Activated naive CD4-positive, alpha-beta T cell treated with anti-CD3 and anti-CD28 coated beads, Interleukin-2, amount 10 ng/mL, durations not matched to agents 7 days and 5 days (primary cell): ENCODE results near the gene CDH4.

Source experiments
- CTCF ChIA-PET: fragments of 350-600 bp; sonication (Branson Sonifier 250); formaldehyde crosslinking; loops from one replicate; lab custom pipeline; 2021; ENCODE audit warnings: antibody characterized with exemption; lab: Charles Lee
- DNase-seq: peaks from one replicate; pipeline ENCODE4 v3.0.0-alpha.2; 2020
- H3K27ac Mint-ChIP-seq: one replicate; pipeline ENCODE4 v1.8.0; 2021; ENCODE audit warnings: mild to moderate bottlenecking, moderate library complexity, mixed read lengths
- H3K27me3 Mint-ChIP-seq: one replicate; pipeline ENCODE4 v1.8.0; 2021; ENCODE audit warnings: mild to moderate bottlenecking, mixed read lengths
- H3K36me3 Mint-ChIP-seq: one replicate; pipeline ENCODE4 v1.8.0; 2021; ENCODE audit warnings: mixed read lengths
- H3K4me1 Mint-ChIP-seq: one replicate; pipeline ENCODE4 v1.8.0; 2021; ENCODE audit warnings: mixed read lengths
- H3K4me3 Mint-ChIP-seq: one replicate; pipeline ENCODE4 v1.8.0; 2021; ENCODE audit warnings: mild to moderate bottlenecking, moderate library complexity, mixed read lengths
- H3K9me3 Mint-ChIP-seq: one replicate; pipeline ENCODE4 v1.8.0; 2021; ENCODE audit warnings: mixed read lengths

The CDH4 gene

DNA sequence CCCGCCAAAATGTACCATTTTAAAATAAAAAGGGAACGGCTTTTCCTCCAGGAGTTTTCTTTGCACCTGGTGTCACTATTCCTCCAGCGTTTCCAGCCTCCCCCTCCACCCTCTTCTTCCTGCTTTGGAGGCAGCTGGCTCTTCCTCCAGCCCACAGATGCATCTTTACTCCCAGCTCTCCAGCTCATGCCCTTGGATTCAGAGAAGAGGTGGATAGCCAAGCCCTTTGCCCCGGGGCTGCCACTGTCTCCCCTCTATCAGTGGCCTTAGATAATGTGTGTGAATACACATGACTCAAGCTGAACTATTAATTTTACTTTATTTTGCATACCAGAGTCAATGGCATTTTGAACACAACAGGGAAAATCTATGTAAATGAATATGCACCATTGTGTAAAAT is 15.3 kb upstream of the CDH4 start:
- peaks cover 3% of the 10 kb centered on the region for H3K27me3 Mint-ChIP-seq
- peaks cover 7% of the 10 kb centered on the region for H3K9me3 Mint-ChIP-seq
- H3K27ac Mint-ChIP-seq = no peak overlapping the region
- no peaks in the 10 kb centered on the region for H3K4me1 Mint-ChIP-seq
- H3K36me3 Mint-ChIP-seq = no peaks in the 10 kb centered on the region
- CTCF ChIA-PET = no interaction called here
- DNase-seq = no peak
- H3K4me3 Mint-ChIP-seq = no peak overlapping the region

DNA sequence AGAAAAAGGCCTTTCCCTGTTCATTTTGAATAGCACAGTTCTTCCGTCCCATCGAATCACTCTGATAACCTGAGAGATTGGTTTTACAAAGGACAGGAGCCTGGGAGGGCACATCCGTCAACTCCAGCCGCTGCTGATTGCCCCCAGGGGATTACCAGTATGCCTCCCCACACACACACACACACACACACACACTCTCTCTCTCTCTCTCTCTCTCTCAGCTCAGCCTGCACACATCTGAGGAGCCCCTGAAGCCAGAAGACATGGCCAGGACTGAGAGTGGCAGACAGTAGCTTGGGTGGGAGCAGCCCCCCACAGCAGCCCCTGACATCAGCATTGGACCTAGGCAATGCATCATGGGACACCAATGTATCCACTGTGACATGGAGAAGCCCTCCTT is 13.2 kb upstream of the CDH4 start:
- Mint-ChIP-seq H3K9me3 (peaks cover 7% of the 10 kb centered on the region), H3K27me3 (no peaks in the 10 kb centered on the region), H3K27ac (no peak overlapping the region), H3K36me3 (no peaks in the 10 kb centered on the region), H3K4me3 (no peak overlapping the region), H3K4me1 (no peaks in the 10 kb centered on the region)
- CTCF ChIA-PET = no interaction called here
- DNase-seq = no peak

DNA sequence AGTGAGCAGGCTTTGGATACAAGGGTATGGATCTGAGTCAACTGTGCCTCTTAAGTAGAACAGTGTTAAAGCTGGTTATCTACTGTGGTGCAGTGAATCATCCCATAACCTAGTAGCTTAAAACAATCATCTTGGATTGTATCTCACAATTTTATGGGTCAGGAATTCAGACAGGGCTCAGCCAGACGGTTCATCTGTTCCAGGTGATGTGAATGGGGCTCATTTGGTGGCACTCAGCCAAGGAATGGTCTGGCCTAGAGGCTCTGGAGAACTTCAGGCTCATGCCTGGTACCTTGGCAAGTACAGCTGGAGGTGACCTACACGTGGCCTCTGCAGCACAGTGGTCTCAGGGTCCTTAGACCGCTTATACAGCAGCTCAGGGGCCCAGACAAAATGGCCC is 11.2 kb upstream of the CDH4 start:
- CTCF ChIA-PET = interaction anchor here (1.2 kb wide), 1 partner anchor 12 kb away, joined by 4 read pairs; no protein-coding TSS in a partner anchor
- no peaks in the 10 kb centered on the region for H3K36me3 Mint-ChIP-seq

DNA sequence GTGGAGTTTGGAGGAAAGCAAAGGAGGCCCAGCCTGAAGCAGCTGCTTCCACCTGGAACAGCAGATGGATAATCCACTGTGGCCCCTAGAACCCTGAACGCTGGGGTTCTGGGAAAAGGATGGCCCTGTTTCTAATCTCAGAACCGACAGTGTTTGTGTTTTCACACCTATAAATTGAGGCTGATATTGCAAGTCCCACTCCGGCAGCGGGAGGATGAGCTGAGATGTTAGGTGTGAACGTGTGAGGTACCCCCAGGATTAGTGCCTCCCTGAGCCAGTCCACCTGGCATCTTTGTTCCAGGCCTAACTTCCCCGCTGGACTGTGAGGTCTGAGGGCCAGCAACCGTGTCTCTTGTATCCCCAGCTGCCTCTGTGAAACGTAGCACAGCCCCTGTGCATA is 7.8 kb upstream of the CDH4 start:
- Mint-ChIP-seq H3K27ac (no peak overlapping the region), H3K36me3 (no peaks in the 10 kb centered on the region), H3K4me1 (no peaks in the 10 kb centered on the region), H3K4me3 (no peak overlapping the region), H3K27me3 (peaks cover 8% of the 10 kb centered on the region), H3K9me3 (peaks cover 6% of the 10 kb centered on the region)
- no peak for DNase-seq
- CTCF ChIA-PET = no interaction called here

More for the DNA sequence above, 11.2 kb upstream of the CDH4 start:
- Mint-ChIP-seq H3K27me3 (no peaks in the 10 kb centered on the region), H3K4me3 (no peak overlapping the region), H3K9me3 (peaks cover 7% of the 10 kb centered on the region), H3K4me1 (no peaks in the 10 kb centered on the region), H3K27ac (no peak overlapping the region)
- no peak for DNase-seq

DNA sequence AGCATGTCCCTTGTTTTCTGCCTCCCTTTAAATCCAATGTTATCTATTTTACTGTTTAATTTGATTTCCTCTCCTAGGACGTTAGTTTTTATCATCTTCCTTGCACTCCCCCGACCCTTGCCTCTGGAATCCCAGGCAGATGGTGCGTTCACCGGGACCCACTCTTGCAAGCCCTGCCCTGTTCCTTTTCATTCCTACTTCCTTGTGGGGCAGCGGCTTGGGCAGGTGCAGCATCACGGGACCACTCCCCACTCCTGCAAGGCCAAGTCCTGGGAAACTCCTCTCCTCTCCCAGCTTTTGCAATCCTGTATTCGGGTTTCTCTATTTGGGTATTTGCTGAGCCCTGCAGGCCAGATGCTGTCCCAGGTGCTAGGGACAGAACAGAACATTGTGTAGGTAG is 5.8 kb upstream of the CDH4 start:
- no peak overlapping the region for H3K4me3 Mint-ChIP-seq
- no peaks in the 10 kb centered on the region for H3K9me3 Mint-ChIP-seq
- CTCF ChIA-PET = no interaction called here
- H3K27me3 Mint-ChIP-seq = peaks cover 29% of the 10 kb centered on the region
- H3K4me1 Mint-ChIP-seq = no peaks in the 10 kb centered on the region
- H3K27ac Mint-ChIP-seq = no peak overlapping the region
- no peaks in the 10 kb centered on the region for H3K36me3 Mint-ChIP-seq
- DNase-seq = no peak

DNA sequence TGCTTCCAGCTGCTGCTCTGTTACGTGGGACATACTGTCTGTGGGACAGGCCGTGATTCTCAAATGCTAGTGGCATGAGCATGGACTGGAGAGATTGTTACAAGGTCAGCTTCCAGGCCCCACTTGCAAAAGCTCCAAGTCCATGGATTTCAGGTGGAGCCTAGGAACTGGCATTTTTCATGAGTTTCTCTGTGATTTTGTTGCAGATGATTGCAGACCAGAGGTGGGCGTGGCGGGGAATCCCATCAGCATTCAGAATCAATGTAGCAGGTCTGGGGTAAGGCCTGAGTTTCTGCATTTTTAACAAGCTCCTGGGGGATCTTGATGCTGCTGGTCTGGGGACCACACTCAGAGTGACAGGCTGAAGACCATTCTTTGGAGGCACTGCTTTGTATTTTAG is 2.4 kb upstream of the CDH4 start:
- CTCF ChIA-PET = no interaction called here
- no peak overlapping the region for H3K27ac Mint-ChIP-seq
- no peaks in the 10 kb centered on the region for H3K9me3 Mint-ChIP-seq
- DNase-seq = no peak
- no peak overlapping the region for H3K4me3 Mint-ChIP-seq
- H3K4me1 Mint-ChIP-seq = peaks cover 2% of the 10 kb centered on the region
- H3K36me3 Mint-ChIP-seq = no peaks in the 10 kb centered on the region
- peaks cover 50% of the 10 kb centered on the region for H3K27me3 Mint-ChIP-seq

DNA sequence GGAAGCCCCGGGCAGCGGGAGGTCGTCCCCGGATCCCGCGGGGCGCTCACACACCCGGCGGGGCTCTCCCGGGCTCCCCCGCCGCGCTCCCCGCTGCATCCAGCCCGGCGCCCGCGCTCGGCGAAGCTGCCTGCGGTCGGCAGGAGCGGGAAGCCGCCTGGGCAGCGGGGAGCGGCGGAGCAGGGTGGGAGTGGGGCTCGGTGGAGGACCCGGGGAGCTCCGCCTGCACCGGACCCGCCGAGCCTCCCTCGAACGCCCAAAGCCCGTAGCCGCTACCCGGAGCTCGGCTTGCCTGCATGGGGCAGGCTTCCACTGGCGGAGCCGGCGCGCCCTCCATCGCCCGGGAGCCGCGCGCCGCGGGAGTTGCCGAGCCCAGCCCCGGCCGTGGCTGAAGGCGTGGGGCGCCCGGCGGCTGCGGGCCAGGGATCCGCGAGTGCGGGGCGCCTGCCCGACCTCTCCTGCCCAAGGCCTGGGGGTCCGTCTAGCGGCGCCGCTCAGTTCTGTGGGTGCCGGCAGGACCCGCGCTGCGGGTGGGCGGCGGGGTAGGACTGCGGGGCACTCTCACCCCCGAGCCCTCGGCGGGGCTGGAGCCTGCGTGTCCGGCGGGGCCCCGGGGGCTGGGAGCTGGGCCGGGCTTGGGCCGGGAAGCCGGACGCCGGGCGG is 671 bp downstream of the CDH4 start:
- Mint-ChIP-seq H3K4me3 (no peak overlapping the region), H3K36me3 (no peaks in the 10 kb centered on the region), H3K27ac (no peak overlapping the region), H3K27me3 (peaks cover 57% of the 10 kb centered on the region), H3K4me1 (peaks cover 2% of the 10 kb centered on the region), H3K9me3 (no peaks in the 10 kb centered on the region)
- CTCF ChIA-PET = no interaction called here
- no peak for DNase-seq

DNA sequence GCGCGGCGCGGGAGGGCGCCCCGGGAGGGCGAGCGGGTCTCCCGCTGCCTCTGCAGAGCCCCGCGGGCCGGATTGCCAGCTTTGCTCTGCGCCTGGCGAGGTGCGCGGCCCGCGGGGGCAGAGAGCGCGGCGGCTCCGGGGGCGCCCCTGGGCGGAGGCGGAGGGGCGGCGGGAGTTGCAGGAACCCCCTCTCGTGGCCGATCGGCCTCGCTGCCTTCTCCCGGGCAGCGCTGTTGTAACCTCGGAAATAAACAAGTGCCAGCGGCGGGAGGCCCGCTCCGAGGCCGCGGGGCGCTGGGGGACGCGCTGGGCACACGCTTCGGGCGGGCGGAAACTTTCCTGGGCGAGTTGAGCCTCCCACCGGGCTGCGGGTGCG is 1.2 kb downstream of the CDH4 start:
- H3K27ac Mint-ChIP-seq = no peak overlapping the region
- H3K4me3 Mint-ChIP-seq = no peak overlapping the region
- CTCF ChIA-PET = interaction anchor here (0.7 kb wide), 1 partner anchor 938 kb away, joined by 3 read pairs; no protein-coding TSS in a partner anchor
- H3K27me3 Mint-ChIP-seq = peaks cover 53% of the 10 kb centered on the region
- H3K4me1 Mint-ChIP-seq = peaks cover 2% of the 10 kb centered on the region
- H3K9me3 Mint-ChIP-seq = no peaks in the 10 kb centered on the region
- no peaks in the 10 kb centered on the region for H3K36me3 Mint-ChIP-seq
- no peak for DNase-seq

DNA sequence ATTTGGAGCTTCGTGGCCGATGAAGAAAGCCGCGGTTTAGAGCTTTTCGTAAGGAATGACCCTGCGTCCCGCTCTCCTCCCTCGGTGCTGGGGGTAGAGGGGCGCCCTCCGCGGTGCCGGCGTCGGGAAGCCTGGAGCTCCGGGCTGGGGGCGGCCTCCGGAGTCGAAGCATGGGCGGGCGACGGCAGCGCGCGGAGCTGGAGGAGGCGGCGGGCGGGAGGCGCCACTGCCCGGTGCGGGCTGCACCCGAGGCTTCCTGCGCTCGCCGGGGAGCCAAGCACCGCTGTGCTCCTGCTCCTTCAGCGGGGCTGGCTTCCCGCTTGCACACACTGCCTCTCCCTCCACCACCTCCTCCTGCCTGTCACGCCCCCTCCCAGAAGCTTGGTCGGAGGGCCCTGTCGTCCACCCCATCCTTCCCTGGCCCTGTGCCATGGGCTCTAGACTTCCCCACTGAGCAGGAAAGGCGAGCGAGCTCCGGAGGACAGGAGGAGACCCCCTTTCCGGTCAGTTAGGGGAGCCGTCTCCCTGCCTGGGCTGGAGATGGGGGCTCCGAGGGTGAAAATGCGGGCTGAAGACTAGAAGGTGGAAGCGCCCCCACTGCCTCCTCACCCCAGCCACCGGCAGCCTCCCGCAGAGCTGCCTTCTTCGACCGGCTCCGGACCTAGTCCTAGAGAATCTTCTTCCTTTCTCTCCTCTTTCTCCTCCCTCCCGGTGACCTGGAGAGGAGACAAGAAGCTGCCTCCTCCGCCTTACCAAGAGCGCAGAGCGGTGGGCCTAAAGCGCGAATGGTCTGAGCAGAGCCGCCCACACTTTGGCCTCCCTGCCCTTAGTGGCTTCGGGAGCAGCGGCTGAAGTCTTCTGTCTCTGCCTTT is 1.8 kb downstream of the CDH4 start:
- Mint-ChIP-seq H3K27ac (peak overlapping the region; percentile 24), H3K9me3 (peaks cover 3% of the 10 kb centered on the region), H3K36me3 (no peaks in the 10 kb centered on the region), H3K27me3 (peaks cover 53% of the 10 kb centered on the region), H3K4me3 (no peak overlapping the region), H3K4me1 (peaks cover 2% of the 10 kb centered on the region)
- DNase-seq = no peak
- CTCF ChIA-PET = interaction anchor here (0.7 kb wide), 1 partner anchor 937 kb away, joined by 3 read pairs; no protein-coding TSS in a partner anchor

DNA sequence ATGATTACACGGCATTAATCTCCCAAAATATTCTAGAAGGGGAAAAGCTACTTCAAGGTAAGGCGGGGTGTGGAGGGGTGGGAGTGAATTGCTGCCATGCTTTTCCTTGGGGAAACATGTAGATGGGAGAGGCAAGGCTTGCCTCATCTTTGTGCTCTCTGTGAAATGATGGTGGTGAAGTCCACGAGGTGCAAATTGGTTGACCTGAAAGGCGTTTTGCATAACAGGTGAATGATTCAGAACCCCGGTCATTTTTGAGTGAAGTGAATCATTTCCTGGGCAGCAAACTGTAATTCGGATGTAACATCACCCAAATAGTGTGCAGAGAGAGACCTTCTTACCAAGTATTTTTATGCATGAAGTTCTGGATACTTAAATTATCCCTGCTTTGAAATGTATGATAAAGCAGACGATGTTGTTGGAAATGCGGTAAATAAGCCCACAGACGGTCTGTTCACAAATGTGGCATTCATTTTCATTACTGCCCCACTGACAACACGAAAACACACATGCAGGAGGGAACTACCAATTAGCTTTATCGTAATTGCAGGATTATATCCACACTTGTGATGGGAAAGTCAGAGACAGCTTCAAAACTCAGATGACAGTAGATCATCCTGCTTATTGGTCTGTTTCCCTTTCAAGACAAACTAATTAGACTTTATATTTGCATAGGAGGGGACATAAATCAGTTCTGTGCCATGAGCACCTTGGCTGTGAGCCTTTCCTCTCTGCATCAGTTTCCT is 3.0 kb downstream of the CDH4 start:
- peaks cover 4% of the 10 kb centered on the region for H3K9me3 Mint-ChIP-seq
- H3K4me3 Mint-ChIP-seq = no peak overlapping the region
- CTCF ChIA-PET = no interaction called here
- H3K4me1 Mint-ChIP-seq = peaks cover 2% of the 10 kb centered on the region
- peaks cover 43% of the 10 kb centered on the region for H3K27me3 Mint-ChIP-seq
- H3K36me3 Mint-ChIP-seq = no peaks in the 10 kb centered on the region
- no peak overlapping the region for H3K27ac Mint-ChIP-seq
- DNase-seq = no peak

DNA sequence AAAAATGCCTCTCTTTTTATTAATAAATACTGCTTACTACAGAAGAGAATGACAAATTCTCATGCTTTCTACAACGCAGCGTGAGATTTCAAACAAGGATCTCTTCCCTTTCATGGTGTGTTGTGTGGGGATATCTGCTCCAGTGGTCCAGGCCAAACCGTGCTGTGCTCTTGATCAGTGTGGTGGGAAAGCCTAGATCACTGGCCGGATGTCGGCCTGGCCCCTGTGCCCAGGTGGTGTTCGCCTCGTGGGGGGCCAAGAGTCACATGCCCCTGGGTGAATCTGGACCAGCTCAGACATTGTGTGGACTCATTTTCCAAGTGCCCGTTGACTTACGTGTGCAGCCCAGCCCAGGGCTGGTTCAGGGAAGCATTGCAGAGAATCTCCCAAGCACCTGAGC is 4.3 kb downstream of the CDH4 start:
- Mint-ChIP-seq H3K4me1 (peaks cover 2% of the 10 kb centered on the region), H3K27me3 (peaks cover 30% of the 10 kb centered on the region), H3K36me3 (no peaks in the 10 kb centered on the region), H3K9me3 (peaks cover 4% of the 10 kb centered on the region), H3K27ac (no peak overlapping the region), H3K4me3 (no peak overlapping the region)
- DNase-seq = no peak
- CTCF ChIA-PET = no interaction called here

DNA sequence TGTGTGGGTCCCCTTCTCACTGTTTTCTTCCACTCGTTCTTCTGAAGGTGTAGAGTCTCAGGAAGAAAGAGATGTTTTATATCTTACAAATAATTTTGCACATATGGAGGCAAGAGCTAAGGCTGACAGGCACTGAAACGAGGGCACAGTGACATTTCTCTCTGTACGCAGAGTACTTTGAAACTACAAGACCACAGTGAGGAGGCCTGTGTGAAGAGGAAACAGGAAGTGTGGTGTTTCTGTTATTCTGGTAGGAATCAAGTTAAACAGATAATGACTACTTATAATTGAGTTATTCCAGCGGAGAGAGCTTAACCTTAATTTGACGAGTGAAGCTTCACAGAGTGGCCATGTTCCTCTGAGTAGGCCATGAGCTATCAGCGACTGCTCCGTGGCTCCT is 4.8 kb downstream of the CDH4 start:
- Mint-ChIP-seq H3K36me3 (no peaks in the 10 kb centered on the region), H3K4me1 (no peaks in the 10 kb centered on the region), H3K27me3 (peaks cover 26% of the 10 kb centered on the region), H3K27ac (no peak overlapping the region), H3K4me3 (no peak overlapping the region), H3K9me3 (peaks cover 4% of the 10 kb centered on the region)
- no peak for DNase-seq
- CTCF ChIA-PET = no interaction called here

DNA sequence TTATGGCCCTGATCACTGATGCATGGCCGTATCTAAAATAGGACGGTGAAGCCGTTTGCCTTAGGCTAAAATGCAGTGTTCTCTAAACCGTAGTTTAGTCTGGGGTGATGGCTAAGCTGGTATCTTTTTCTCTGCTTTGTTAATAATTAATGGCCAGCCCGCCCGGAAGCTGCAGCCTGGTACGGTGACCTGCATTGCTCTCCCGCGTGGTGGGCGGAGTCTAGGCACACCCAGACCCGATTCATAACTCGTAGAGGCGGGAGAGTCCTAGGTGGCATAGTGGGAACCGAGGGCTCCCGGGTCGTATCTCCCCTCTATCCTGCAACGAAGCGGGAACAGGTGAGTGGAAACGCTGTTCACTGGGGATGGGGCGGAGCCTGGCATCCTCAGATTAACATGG is 5.5 kb downstream of the CDH4 start:
- no peaks in the 10 kb centered on the region for H3K4me1 Mint-ChIP-seq
- H3K9me3 Mint-ChIP-seq = peaks cover 4% of the 10 kb centered on the region
- H3K4me3 Mint-ChIP-seq = no peak overlapping the region
- DNase-seq = no peak
- H3K27me3 Mint-ChIP-seq = peaks cover 24% of the 10 kb centered on the region
- H3K36me3 Mint-ChIP-seq = no peaks in the 10 kb centered on the region
- CTCF ChIA-PET = no interaction called here
- no peak overlapping the region for H3K27ac Mint-ChIP-seq

DNA sequence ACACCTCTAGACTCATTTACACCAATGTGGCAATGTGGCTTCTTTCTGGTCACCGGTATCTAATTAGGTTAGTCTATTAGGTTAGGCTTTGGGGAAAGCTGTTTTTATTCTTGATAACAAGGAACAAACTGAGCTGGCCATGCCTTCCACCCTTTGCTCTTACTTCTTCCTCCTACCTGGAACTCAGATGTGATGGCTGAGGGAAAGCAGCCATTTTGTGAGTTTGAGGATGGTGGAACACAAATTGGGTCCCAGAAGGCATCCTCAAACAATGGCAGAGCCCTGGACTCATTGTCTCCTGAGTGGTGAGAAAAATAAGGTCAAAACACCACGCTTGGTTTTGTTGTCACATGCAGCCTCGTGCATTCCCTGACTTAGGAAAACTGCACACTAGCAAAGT is 7.7 kb downstream of the CDH4 start:
- Mint-ChIP-seq H3K4me3 (no peak overlapping the region), H3K4me1 (no peaks in the 10 kb centered on the region), H3K27me3 (peaks cover 9% of the 10 kb centered on the region), H3K27ac (no peak overlapping the region), H3K36me3 (no peaks in the 10 kb centered on the region), H3K9me3 (peaks cover 4% of the 10 kb centered on the region)
- CTCF ChIA-PET = no interaction called here
- no peak for DNase-seq
